ENCODE measurements around the gene FOXP1. TPM values are rescaled to one million over a fixed set of nuclear protein-coding genes. Genes with fewer than 3 reads are reported as not detected.

FOXP1 gene
- total and polyA plus RNA-seq, 2 donors = 26.1 to 42.3 TPM

- DNase-seq (ENCODE audit: low read depth in 6 of 9, low spot score in 9 of 9) = peak in 2 of 9 donors; percentile 29 to 53
- Histone ChIP-seq H3K27ac (ENCODE audit: low read depth in 1 of 2, low read length in 1 of 2) (peak overlapping the region; percentile 58 to 74), H3K36me3 (ENCODE audit: control insufficient read depth in 2 of 2, insufficient read depth in 2 of 2, low read length in 1 of 2) (no peaks in the 10 kb centered on the region), H3K4me3 (ENCODE audit: low read length in 2 of 2) (peak overlapping the region; percentile 18 to 52), H3K4me1 (ENCODE audit: control insufficient read depth in 2 of 2, insufficient read depth in 2 of 2, low read length in 2 of 2) (peaks cover 5 to 26% of the 10 kb centered on the region in 2 donors), H3K27me3 (ENCODE audit: control insufficient read depth in 2 of 2, insufficient read depth in 1 of 2, low read length in 1 of 2) (no peaks in the 10 kb centered on the region), H3K9me3 (ENCODE audit: control insufficient read depth in 2 of 2, insufficient read depth in 1 of 2, low read length in 1 of 2) (no peaks in the 10 kb centered on the region)
- WGBS = 13% methylated on average over 6 of the region's 6 CpGs
Measured at GRCh38 chr3:71303627-71304200, 279.8 kb downstream of the FOXP1 start.

DNA sequence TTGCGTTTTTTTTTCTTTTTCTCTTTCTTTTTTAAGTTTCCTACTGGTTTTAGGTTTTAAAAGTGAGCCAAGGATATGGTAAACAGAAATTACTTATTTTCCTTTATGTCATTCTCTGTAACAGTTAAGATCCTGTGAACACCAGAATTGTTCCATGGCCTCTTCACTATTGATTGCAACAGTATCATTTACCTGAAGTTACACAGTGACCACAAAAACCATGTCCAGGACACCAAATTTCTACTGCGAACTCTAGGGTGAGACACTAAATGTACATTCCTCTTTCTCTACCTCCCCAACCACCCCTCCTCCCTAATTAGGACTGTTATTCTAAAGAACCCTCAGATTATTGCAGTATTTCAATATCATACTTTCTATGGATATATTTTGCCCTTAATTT lies 280.9 kb downstream of the FOXP1 start:
- no peak overlapping the region for H3K27ac ChIP-seq (ENCODE audit: low read depth in 1 of 2, low read length in 1 of 2)
- H3K27me3 ChIP-seq (ENCODE audit: control insufficient read depth in 2 of 2, insufficient read depth in 1 of 2, low read length in 1 of 2) = no peaks in the 10 kb centered on the region
- no peak for DNase-seq (ENCODE audit: low read depth in 6 of 9, low spot score in 9 of 9)
- 90% methylated on average over 2 of the region's 2 CpGs for WGBS
- H3K36me3 ChIP-seq (ENCODE audit: control insufficient read depth in 2 of 2, insufficient read depth in 2 of 2, low read length in 1 of 2) = no peaks in the 10 kb centered on the region
- no peak overlapping the region for H3K4me3 ChIP-seq (ENCODE audit: low read length in 2 of 2)
- H3K9me3 ChIP-seq (ENCODE audit: control insufficient read depth in 2 of 2, insufficient read depth in 1 of 2, low read length in 1 of 2) = no peaks in the 10 kb centered on the region
- peaks cover 3 to 18% of the 10 kb centered on the region in 2 donors for H3K4me1 ChIP-seq (ENCODE audit: control insufficient read depth in 2 of 2, insufficient read depth in 2 of 2, low read length in 2 of 2)

GRCh38 chr3:71300951-71301393 lies 282.6 kb downstream of the FOXP1 start:
- no peaks in the 10 kb centered on the region for H3K27me3 ChIP-seq (ENCODE audit: control insufficient read depth in 2 of 2, insufficient read depth in 1 of 2, low read length in 1 of 2)
- DNase-seq (ENCODE audit: low read depth in 6 of 9, low spot score in 9 of 9) = no peak
- no peak overlapping the region for H3K4me3 ChIP-seq (ENCODE audit: low read length in 2 of 2)
- H3K9me3 ChIP-seq (ENCODE audit: control insufficient read depth in 2 of 2, insufficient read depth in 1 of 2, low read length in 1 of 2) = no peaks in the 10 kb centered on the region
- 76% methylated on average over 4 of the region's 4 CpGs for WGBS
- no peaks in the 10 kb centered on the region for H3K36me3 ChIP-seq (ENCODE audit: control insufficient read depth in 2 of 2, insufficient read depth in 2 of 2, low read length in 1 of 2)
- peak overlapping the region in 1 of 2 donors; percentile 46 for H3K27ac ChIP-seq (ENCODE audit: low read depth in 1 of 2, low read length in 1 of 2)
- H3K4me1 ChIP-seq (ENCODE audit: control insufficient read depth in 2 of 2, insufficient read depth in 2 of 2, low read length in 2 of 2) = peaks cover 3 to 15% of the 10 kb centered on the region in 2 donors

DNA sequence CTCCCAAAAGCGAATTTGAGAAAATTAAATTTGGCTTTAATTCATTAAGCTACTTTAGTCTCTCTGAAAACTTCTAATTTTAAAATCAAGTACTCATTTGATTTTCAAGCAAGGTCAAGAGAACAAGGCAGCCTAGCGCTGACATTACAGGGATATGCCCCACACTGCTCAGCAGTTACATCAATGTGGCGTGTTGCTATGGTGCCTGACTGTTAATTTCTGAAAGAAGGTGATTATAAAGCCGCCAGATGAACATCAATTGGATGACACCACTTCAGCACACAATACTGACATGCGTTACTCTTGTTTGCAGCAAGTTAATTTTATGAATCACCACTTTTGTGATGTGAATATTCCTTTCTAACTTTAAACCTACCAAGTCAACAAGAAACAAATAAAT lies 284.4 kb downstream of the FOXP1 start:
- H3K4me1 ChIP-seq (ENCODE audit: control insufficient read depth in 2 of 2, insufficient read depth in 2 of 2, low read length in 2 of 2) = peaks cover 3 to 6% of the 10 kb centered on the region in 2 donors
- no peak overlapping the region for H3K4me3 ChIP-seq (ENCODE audit: low read length in 2 of 2)
- no peaks in the 10 kb centered on the region for H3K27me3 ChIP-seq (ENCODE audit: control insufficient read depth in 2 of 2, insufficient read depth in 1 of 2, low read length in 1 of 2)
- H3K27ac ChIP-seq (ENCODE audit: low read depth in 1 of 2, low read length in 1 of 2) = no peak overlapping the region
- no peak for DNase-seq (ENCODE audit: low read depth in 6 of 9, low spot score in 9 of 9)
- 95% methylated on average over 5 of the region's 5 CpGs for WGBS
- H3K36me3 ChIP-seq (ENCODE audit: control insufficient read depth in 2 of 2, insufficient read depth in 2 of 2, low read length in 1 of 2) = no peaks in the 10 kb centered on the region
- no peaks in the 10 kb centered on the region for H3K9me3 ChIP-seq (ENCODE audit: control insufficient read depth in 2 of 2, insufficient read depth in 1 of 2, low read length in 1 of 2)

- 96% methylated on average over 7 of the region's 7 CpGs for WGBS
- Histone ChIP-seq H3K4me1 (ENCODE audit: control insufficient read depth in 2 of 2, insufficient read depth in 2 of 2, low read length in 2 of 2) (no peaks in the 10 kb centered on the region), H3K9me3 (ENCODE audit: control insufficient read depth in 2 of 2, insufficient read depth in 1 of 2, low read length in 1 of 2) (no peaks in the 10 kb centered on the region), H3K27me3 (ENCODE audit: control insufficient read depth in 2 of 2, insufficient read depth in 1 of 2, low read length in 1 of 2) (no peaks in the 10 kb centered on the region), H3K36me3 (ENCODE audit: control insufficient read depth in 2 of 2, insufficient read depth in 2 of 2, low read length in 1 of 2) (no peaks in the 10 kb centered on the region), H3K4me3 (ENCODE audit: low read length in 2 of 2) (no peak overlapping the region), H3K27ac (ENCODE audit: low read depth in 1 of 2, low read length in 1 of 2) (no peak overlapping the region)
- DNase-seq (ENCODE audit: low read depth in 6 of 9, low spot score in 9 of 9) = no peak
Measured at GRCh38 chr3:71294919-71295318, 288.6 kb downstream of the FOXP1 start.

GRCh38 chr3:71290301-71290700 lies 293.2 kb downstream of the FOXP1 start:
- H3K27me3 ChIP-seq (ENCODE audit: control insufficient read depth in 2 of 2, insufficient read depth in 1 of 2, low read length in 1 of 2) = no peaks in the 10 kb centered on the region

DNA sequence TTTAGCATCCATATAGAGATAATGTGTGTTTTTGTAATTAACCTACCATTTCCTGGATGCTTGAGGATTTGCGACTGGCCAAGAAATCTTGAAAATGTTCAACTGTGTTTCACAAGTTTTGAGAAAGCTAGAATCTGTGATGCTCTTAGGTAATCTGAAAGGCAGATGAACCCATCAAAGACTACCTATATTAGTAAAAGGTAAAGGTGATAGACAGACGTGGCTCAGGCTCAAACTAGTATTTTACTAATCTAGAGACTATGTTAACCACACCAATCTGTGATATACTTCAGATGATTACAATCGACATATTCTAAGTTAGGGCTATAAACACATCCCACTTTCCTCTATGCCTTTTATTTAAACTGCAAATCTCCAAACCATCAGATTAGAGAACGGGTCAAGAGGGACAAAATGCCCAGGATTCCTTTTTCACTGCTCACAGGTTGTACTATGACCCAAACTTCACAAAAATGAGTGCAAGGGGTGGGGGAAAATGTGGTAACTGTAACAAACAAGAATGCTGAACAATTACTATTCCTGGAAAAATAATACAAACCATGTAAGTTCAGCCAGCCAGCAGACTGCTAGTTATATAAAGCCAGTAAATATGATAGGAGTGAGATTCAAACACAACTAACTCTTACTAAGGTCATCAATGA lies 295.1 kb downstream of the FOXP1 start:
- no peaks in the 10 kb centered on the region for H3K36me3 ChIP-seq (ENCODE audit: control insufficient read depth in 2 of 2, insufficient read depth in 2 of 2, low read length in 1 of 2)
- WGBS = 97% methylated on average over 4 of the region's 4 CpGs
- H3K4me1 ChIP-seq (ENCODE audit: control insufficient read depth in 2 of 2, insufficient read depth in 2 of 2, low read length in 2 of 2) = no peaks in the 10 kb centered on the region
- DNase-seq (ENCODE audit: low read depth in 6 of 9, low spot score in 9 of 9) = no peak
- no peaks in the 10 kb centered on the region for H3K27me3 ChIP-seq (ENCODE audit: control insufficient read depth in 2 of 2, insufficient read depth in 1 of 2, low read length in 1 of 2)
- H3K9me3 ChIP-seq (ENCODE audit: control insufficient read depth in 2 of 2, insufficient read depth in 1 of 2, low read length in 1 of 2) = no peaks in the 10 kb centered on the region
- no peak overlapping the region for H3K4me3 ChIP-seq (ENCODE audit: low read length in 2 of 2)
- H3K27ac ChIP-seq (ENCODE audit: low read depth in 1 of 2, low read length in 1 of 2) = no peak overlapping the region

More at GRCh38 chr3:71290301-71290700, 293.2 kb downstream of the FOXP1 start:
- 98% methylated on average over 2 of the region's 2 CpGs for WGBS
- Histone ChIP-seq H3K4me1 (ENCODE audit: control insufficient read depth in 2 of 2, insufficient read depth in 2 of 2, low read length in 2 of 2) (no peaks in the 10 kb centered on the region), H3K4me3 (ENCODE audit: low read length in 2 of 2) (no peak overlapping the region), H3K9me3 (ENCODE audit: control insufficient read depth in 2 of 2, insufficient read depth in 1 of 2, low read length in 1 of 2) (no peaks in the 10 kb centered on the region), H3K36me3 (ENCODE audit: control insufficient read depth in 2 of 2, insufficient read depth in 2 of 2, low read length in 1 of 2) (no peaks in the 10 kb centered on the region), H3K27ac (ENCODE audit: low read depth in 1 of 2, low read length in 1 of 2) (no peak overlapping the region)
- DNase-seq (ENCODE audit: low read depth in 6 of 9, low spot score in 9 of 9) = no peak

GRCh38 chr3:71285086-71285485 lies 298.4 kb downstream of the FOXP1 start:
- Histone ChIP-seq H3K27ac (ENCODE audit: low read depth in 1 of 2, low read length in 1 of 2) (no peak overlapping the region), H3K36me3 (ENCODE audit: control insufficient read depth in 2 of 2, insufficient read depth in 2 of 2, low read length in 1 of 2) (no peaks in the 10 kb centered on the region), H3K9me3 (ENCODE audit: control insufficient read depth in 2 of 2, insufficient read depth in 1 of 2, low read length in 1 of 2) (no peaks in the 10 kb centered on the region), H3K27me3 (ENCODE audit: control insufficient read depth in 2 of 2, insufficient read depth in 1 of 2, low read length in 1 of 2) (no peaks in the 10 kb centered on the region), H3K4me1 (ENCODE audit: control insufficient read depth in 2 of 2, insufficient read depth in 2 of 2, low read length in 2 of 2) (no peaks in the 10 kb centered on the region), H3K4me3 (ENCODE audit: low read length in 2 of 2) (no peak overlapping the region)
- no peak for DNase-seq (ENCODE audit: low read depth in 6 of 9, low spot score in 9 of 9)
- WGBS = 97% methylated on average over 5 of the region's 5 CpGs

GRCh38 chr3:71282976-71283375 lies 300.6 kb downstream of the FOXP1 start:
- H3K27ac ChIP-seq (ENCODE audit: low read depth in 1 of 2, low read length in 1 of 2) = no peak overlapping the region
- H3K27me3 ChIP-seq (ENCODE audit: control insufficient read depth in 2 of 2, insufficient read depth in 1 of 2, low read length in 1 of 2) = no peaks in the 10 kb centered on the region
- WGBS = 97% methylated on average over 2 of the region's 2 CpGs

More at GRCh38 chr3:71282976-71283375, 300.6 kb downstream of the FOXP1 start:
- Histone ChIP-seq H3K9me3 (ENCODE audit: control insufficient read depth in 2 of 2, insufficient read depth in 1 of 2, low read length in 1 of 2) (no peaks in the 10 kb centered on the region), H3K4me3 (ENCODE audit: low read length in 2 of 2) (no peak overlapping the region), H3K4me1 (ENCODE audit: control insufficient read depth in 2 of 2, insufficient read depth in 2 of 2, low read length in 2 of 2) (no peaks in the 10 kb centered on the region), H3K36me3 (ENCODE audit: control insufficient read depth in 2 of 2, insufficient read depth in 2 of 2, low read length in 1 of 2) (no peaks in the 10 kb centered on the region)
- no peak for DNase-seq (ENCODE audit: low read depth in 6 of 9, low spot score in 9 of 9)
